HG03045 (cell line): ENCODE data around the gene CCDC81.

Source experiments
- ATAC-seq: cut with Tn5 transposase; IDR thresholded peaks from one replicate; pipeline ENCODE4 v1.9.1; 2021; ENCODE audit warnings: mild to moderate bottlenecking, moderate library complexity; ENCODE audit not compliant: unreplicated experiment

CCDC81 gene

DNA sequence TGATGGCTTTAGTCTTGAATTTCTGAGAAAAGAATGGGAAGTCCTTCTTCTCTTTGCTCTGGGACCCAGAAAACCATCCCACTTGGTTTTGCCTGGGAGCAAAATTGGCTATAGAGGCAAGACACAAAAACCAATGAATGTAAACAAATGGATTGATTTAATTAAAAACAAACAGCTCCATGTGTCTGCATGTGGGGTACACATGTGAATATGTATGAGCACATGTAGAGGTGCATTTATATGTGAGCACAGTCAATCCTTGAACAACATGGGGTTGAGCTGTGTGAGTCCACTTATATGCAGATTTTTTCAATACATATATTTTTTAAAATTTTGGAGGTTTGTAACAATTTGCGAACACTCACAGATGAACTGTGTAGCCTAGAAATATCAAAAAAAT lies 87.2 kb downstream of the CCDC81 start:
- no peak for ATAC-seq

- no peak for ATAC-seq
These were observed 88.4 kb downstream of the CCDC81 start for GRCh38 chr11:86463120-86463519.

DNA sequence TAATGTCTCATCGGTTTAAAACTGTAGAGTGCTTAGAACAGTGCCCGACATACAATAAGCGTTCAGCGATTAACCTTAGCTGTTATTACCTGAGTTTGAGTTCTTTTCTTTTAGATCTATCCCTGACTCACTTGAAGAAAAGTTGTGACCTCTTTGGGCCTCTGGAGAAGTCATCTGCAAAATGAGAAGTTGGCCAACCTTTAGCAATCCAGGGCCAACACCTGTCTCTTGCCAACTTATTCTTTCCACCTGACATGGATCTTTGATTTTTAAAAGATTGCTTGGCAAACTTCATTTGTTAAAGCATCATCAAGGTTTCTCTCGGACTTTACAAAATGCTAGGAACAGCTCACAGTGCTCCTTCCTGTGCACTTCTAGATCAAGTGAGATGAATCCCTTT lies 89.3 kb downstream of the CCDC81 start:
- no peak for ATAC-seq

GRCh38 chr11:86464509-86465221 lies 90.0 kb downstream of the CCDC81 start:
- no peak for ATAC-seq

GRCh38 chr11:86468169-86468568 lies 93.5 kb downstream of the CCDC81 start:
- ATAC-seq: no peak

DNA sequence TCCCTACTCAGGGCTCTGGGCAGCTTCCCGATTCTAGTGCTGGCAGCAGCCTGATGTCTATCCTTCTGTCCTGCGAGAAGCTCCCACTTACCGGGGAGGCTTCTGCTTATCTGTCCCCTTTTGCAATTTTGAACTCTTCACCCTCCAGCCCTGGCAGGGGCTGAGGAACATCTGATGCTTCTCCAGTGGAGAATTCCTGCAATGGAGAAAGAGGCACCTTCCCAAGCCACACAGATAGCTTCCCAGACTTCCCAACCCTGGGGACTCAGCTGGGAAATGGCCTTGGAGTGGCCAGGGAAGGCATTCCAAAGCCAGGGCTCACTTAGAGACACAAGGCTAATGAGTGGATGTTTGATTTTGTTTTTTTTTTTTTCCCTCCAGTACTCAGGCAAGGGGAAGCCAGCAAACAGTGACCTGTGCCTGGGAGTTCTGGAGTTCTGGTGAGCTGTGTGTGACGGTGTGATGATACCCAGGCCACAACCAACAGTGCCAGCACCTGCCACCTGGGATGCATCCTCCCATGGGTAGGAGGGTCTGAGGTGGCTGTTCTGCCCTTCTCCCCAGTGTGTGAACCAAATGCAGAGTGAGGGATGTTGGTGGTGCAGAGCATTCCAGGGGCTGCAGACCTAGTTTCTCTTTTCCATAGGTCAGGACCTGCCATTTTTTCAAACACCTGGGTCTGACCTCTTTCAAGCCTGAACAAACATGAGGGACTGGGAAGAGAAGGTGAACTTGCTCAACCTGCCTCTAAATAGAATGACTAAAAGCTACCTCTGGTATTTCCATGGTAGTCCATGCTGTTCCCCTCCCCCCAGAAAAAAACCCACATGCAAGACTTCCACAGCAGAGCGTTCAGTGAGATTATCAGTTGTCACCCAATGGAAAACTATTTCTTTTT lies 95.1 kb downstream of the CCDC81 start:
- ATAC-seq: no peak
